GM12872 (cell line): ENCODE results near the gene TNS2.

Experiments used
- CTCF ChIP-seq: IDR thresholded peaks from 3 replicates; pipeline ENCODE4 v1.5.1; 2011; ENCODE audit warnings: low read depth, mild to moderate bottlenecking, low read length, moderate library complexity; ENCODE audit not compliant: insufficient read depth

The TNS2 gene

GRCh38 chr12:53051881-53052412 lies 2.1 kb downstream of the TNS2 start:
- TF ChIP-seq CTCF: no peak

GRCh38 chr12:53052419-53053217 lies 2.8 kb downstream of the TNS2 start:
- no peak for TF ChIP-seq CTCF

GRCh38 chr12:53053218-53054111 lies 3.6 kb downstream of the TNS2 start:
- peak; percentile 63 for TF ChIP-seq CTCF

GRCh38 chr12:53054112-53054878 lies 4.4 kb downstream of the TNS2 start:
- no peak for TF ChIP-seq CTCF

GRCh38 chr12:53055471-53056266 lies 5.8 kb downstream of the TNS2 start:
- no peak for TF ChIP-seq CTCF

GRCh38 chr12:53056296-53056695 lies 6.4 kb downstream of the TNS2 start:
- TF ChIP-seq CTCF: no peak
